T-helper 2 cell treated with Interferon-gamma antibody and Interleukin-4, amounts not matched to agents 100 ng/mL and 5 ng/mL, for 36 hours (primary cell): ENCODE data around the gene PTPRD. TPM values are rescaled to one million over a fixed set of nuclear protein-coding genes. Genes with fewer than 3 reads are reported as not detected.

Source experiments
- intact Hi-C: fragments of 100-400 bp; cut with micrococcal nuclease; formaldehyde crosslinking; loops from one replicate; pipeline ENCODE4 v1.15.1; 2023
- total RNA-seq: library from RNA; stranded (reverse); gene quantifications from 2 replicates; pipeline ENCODE4 v1.2.3, GENCODE V29; 2022

Gene PTPRD
- total RNA-seq, 1 donor from 2014 or later, result not detected

DNA sequence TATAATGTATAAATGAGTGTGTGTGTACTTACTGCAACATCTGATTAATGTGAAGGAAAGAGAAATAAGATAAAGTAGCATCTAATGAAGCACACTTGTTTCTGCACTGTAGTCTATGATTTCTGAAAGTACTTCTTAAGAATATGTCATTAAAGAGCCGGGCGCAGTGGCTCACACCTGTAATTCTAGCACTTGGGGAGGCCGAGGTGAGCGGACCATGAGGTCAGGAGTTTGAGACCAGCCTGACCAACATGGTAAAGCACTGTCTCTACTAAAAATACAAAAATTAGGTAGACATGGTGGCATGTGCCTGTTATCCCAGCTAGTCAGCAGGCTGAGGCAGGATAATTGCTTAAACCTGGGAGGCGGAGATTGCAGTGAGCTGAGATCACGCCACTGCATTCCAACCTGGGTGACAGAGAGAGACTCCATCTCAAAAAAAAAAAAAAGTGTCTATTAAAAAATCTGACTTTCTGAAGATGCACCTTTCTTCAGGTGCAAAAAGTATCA lies 556.9 kb downstream of the PTPRD start:
- intact Hi-C loops, result no loop called here

GRCh38 chr9:10054456-10054855 lies 558.3 kb downstream of the PTPRD start:
- intact Hi-C loops, result no loop called here

- intact Hi-C loops, result no loop called here
Observed at GRCh38 chr9:10052916-10053315, 559.9 kb downstream of the PTPRD start.

DNA sequence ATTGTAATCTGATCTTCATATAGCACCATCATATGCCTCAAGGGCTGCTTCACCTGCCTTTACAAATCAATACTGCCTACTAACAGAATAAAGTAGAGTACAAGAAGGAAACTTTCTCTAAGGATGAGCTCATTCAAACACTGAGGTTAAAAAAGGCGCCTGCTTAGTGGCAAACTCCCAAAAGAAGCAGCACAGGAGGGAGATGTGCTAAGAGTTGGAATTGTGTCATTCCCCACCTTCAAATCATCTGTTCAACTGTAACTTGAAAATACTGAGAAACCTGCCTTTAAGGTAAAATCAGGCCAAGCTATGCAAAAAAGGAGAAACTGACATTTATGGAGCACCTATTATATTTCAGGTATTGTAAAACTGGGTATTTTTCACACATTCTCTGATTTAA lies 560.6 kb downstream of the PTPRD start:
- intact Hi-C loops, result no loop called here

GRCh38 chr9:10050016-10050415 lies 562.8 kb downstream of the PTPRD start:
- intact Hi-C loops, result no loop called here

GRCh38 chr9:10048994-10049393 lies 563.8 kb downstream of the PTPRD start:
- intact Hi-C loops, result no loop called here

DNA sequence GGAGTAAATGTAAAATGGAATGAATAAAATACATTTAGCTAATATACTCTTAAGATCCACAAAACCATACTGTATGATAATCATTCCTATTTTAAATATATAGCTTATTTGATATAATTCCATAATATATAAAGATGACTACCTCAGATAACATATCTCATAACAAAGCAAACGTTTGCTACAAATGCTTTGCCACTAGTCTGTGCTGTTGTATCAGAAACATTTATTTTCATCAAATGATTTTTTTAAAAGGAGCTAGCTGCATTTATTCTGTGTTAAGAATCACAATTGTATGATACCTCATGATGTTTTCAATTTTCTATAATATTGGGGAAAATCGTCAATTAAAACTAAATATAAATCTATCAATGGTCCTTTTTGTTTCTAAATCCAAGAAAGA lies 567.2 kb downstream of the PTPRD start:
- intact Hi-C loops, result no loop called here

- intact Hi-C loops, result no loop called here
Observed at GRCh38 chr9:10041726-10042229, 571.0 kb downstream of the PTPRD start.

GRCh38 chr9:10036095-10036494 lies 576.7 kb downstream of the PTPRD start:
- intact Hi-C loops, result no loop called here

DNA sequence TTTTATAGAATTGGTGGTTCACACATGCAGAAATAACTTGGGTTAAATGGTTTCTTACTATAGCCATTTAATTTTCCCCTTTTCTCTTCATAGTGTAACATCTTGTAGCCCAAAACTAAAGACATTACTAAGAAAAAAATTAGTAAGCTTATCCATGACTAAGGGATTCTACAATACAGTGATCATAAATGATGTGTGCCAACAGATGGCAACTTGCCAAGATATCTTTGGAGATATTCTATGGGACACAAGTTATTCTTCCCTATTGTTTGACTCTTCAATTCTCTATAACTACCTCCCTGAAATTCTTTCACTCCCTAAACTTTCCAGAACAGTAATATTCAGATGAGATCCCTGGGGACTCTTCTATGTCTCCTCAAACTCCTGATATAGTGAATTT lies 580.6 kb downstream of the PTPRD start:
- intact Hi-C loops, result no loop called here

GRCh38 chr9:10026443-10026984 lies 586.3 kb downstream of the PTPRD start:
- intact Hi-C loops, result no loop called here

DNA sequence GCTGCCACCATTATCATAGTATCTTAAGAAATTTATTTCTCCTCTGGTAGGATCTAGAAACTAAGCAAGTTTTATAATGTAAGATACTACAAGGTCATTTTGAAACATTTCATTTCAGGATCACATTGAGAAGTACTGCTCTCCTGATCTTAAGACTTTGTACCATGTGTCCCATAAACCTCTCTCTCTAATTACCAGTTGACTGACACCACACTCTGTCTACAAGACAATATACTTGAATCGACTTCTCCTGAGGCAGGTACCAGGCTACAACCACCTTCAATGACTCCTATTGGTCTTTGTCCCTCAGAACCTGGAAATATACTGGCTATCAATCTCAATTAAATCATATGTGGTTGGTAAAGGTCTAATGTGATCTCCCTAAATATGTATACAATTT lies 597.0 kb downstream of the PTPRD start:
- intact Hi-C loops, result no loop called here

DNA sequence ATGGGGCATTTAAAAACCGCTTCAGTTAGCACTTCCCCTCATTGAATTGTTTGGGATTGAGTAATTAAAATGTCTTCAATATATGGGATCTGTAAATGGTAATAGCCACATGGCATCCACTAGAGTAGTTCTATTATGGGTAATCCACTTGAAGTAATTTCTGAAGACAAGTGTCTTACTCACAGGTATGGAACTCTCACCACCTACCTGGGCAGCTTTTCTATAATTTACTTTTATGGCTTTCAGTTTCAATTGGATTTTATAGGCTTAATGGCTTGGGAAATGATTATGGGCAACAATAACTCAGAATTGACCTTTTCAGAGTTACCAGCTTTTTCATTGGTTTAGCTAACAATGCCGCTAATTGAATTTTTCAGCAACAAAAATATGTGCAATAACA lies 597.9 kb downstream of the PTPRD start:
- intact Hi-C loops, result no loop called here

DNA sequence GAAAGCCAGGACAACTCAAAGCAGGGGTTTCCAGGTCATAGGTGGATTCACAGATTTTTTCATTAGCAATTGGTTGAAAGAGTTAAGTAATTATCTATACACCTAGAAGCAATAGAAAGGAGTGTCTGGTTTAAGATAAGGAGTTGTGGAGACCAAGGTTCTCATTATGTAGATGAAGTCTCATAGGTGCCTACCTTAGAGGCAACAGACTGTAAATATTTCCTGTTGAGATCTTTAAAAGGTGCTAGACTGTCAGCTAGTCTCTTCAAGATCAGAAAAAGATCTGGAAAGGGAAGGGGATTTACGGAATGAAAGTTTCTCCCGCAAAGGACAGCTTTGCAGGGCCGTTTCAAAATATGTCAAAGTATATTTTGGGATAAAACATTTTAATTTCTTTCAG lies 603.4 kb downstream of the PTPRD start:
- intact Hi-C loops, result no loop called here

- intact Hi-C loops, result no loop called here
Observed at GRCh38 chr9:10008101-10008799, 604.6 kb downstream of the PTPRD start.

DNA sequence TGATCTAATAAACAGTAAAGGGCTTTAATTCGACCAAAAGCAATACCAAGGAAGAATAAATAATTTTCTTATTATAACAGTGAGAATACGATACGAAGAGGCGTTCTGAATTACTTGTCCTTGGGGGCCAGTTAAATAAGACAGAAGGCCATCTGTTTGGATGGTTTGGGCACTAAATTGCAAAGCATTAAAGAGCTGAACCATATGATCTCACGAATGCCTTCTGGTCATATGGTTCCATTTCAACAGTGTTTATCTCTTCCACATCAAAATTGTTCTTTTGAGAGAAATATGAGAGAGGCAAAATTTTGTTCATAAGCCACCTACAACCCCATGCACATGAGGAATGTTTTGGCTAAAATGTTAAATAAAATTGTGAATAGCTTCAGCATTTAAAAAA lies 605.4 kb downstream of the PTPRD start:
- intact Hi-C loops, result no loop called here

DNA sequence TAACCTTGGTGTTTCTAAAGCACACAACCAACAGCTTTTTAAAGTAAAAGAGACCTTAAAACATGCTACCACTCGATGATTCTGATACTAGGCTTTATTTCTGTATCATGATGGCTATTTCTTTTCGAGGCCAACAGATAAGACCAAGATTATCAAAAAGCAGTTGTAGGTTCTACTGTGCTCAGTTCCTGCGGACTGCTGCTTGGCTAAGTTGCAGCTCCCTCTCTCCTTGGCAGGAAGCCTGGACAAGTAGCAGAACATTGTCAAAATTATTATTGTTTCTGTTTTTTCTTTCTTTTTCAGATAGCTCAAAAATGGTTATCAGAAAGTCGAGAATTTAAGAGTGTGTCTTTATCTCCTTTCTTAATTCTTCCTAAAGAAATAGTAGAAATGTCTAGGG lies 607.6 kb downstream of the PTPRD start:
- intact Hi-C loops, result no loop called here

GRCh38 chr9:10003047-10003446 lies 609.8 kb downstream of the PTPRD start:
- intact Hi-C loops, result no loop called here

GRCh38 chr9:10000669-10001068 lies 612.1 kb downstream of the PTPRD start:
- intact Hi-C loops, result no loop called here

DNA sequence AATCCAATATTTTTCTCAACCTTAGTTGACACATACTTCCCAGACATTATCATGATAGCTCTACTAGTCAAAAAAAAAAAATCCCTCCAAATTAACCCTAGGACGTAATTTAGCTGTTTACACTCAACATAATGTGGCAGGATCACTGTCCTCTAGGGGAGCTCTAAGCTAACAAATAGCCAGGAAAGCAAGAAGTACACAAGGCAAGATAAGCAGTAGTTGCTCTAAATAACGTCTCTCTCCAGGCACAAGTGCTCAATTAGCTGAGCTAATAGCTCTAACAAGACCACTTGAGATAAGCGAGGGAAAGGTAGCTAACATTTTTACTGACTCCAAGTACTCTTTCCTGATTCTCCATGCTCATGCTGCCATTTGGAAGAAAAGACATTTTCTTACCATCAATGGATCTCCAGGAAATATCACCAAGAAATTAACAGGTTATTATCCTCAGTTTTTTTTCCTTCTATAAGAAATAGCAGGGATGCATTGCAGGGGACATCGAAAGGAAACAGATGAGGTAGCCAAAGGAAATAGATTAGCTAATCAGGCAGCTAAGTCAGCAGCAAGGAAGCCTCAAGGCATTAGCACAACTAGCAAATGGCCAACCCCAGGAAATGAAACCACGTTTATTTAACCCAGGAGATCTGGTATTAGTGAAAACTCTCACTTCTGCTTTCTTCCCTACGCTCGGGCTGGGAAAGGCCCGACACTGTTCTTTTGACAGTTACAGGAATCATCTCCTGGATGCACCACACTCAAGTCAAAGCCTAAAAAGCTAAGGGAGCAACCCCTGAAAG lies 614.1 kb downstream of the PTPRD start:
- intact Hi-C loops, result no loop called here

DNA sequence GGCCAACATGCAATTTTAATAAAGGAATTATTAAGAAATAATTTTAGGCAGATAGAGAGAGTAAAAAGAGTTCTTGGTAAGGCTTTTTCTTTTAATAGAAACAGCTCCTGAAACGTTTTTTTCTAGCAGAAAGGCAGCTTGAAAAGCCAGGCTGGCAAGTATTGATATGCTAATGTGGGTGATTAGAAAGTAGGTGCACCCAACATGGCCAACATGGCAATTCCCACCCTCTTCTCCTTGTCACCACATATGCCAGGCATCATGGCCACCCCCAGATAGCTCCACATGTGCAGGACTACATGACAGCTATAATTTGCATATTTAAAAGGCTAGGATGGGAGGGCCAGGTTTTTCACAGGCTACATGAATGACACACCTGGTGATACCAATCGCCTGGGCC lies 615.2 kb downstream of the PTPRD start:
- intact Hi-C loops, result no loop called here

- intact Hi-C loops, result no loop called here
Observed at GRCh38 chr9:9996259-9996658, 616.5 kb downstream of the PTPRD start.
